SW480 (cell line): ENCODE data around the gene RPL11.
"Not testable (repeated sequence)": the region's sequence is repeated elsewhere in the genome, so short reads cannot be mapped to it uniquely, and the experiment has no call there.

ENCODE experiments used
- DNase-seq: peaks from one replicate; pipeline ENCODE4 v3.0.0-alpha.2; 2016; ENCODE audit warnings: low spot score

Gene RPL11

GRCh38 chr1:23685197-23685596 lies 6.4 kb upstream of the RPL11 start:
- DNase-seq, result not testable (repeated sequence)

- not testable (repeated sequence) for DNase-seq
Observed at GRCh38 chr1:23687680-23688079, 3.9 kb upstream of the RPL11 start.

GRCh38 chr1:23688281-23688680 lies 3.3 kb upstream of the RPL11 start:
- not testable (repeated sequence) for DNase-seq

GRCh38 chr1:23692308-23692871 lies 784 bp downstream of the RPL11 start:
- DNase-seq, result no peak

GRCh38 chr1:23693599-23693998 lies 2.0 kb downstream of the RPL11 start:
- DNase-seq, result no peak

GRCh38 chr1:23694371-23694770 lies 2.8 kb downstream of the RPL11 start:
- no peak for DNase-seq

- DNase-seq, result no peak
Observed at GRCh38 chr1:23695667-23696066, 4.1 kb downstream of the RPL11 start.

- DNase-seq, result no peak
Observed at GRCh38 chr1:23696335-23696989, 4.9 kb downstream of the RPL11 start.

GRCh38 chr1:23698466-23698865 lies 6.9 kb downstream of the RPL11 start:
- no peak for DNase-seq

GRCh38 chr1:23699280-23700179 lies 7.9 kb downstream of the RPL11 start:
- no peak for DNase-seq

GRCh38 chr1:23701310-23701709 lies 9.7 kb downstream of the RPL11 start:
- no peak for DNase-seq

- no peak for DNase-seq
Observed at GRCh38 chr1:23701996-23702395, 10.4 kb downstream of the RPL11 start.

- DNase-seq, result no peak
Observed at GRCh38 chr1:23704834-23705495, 13.4 kb downstream of the RPL11 start.

- no peak for DNase-seq
Observed at GRCh38 chr1:23709229-23709628, 17.6 kb downstream of the RPL11 start.

GRCh38 chr1:23718482-23718881 lies 26.9 kb downstream of the RPL11 start:
- peak; percentile 68 for DNase-seq

GRCh38 chr1:23719162-23719820 lies 27.7 kb downstream of the RPL11 start:
- DNase-seq, result no peak

- no peak for DNase-seq
Observed at GRCh38 chr1:23720256-23720995, 28.8 kb downstream of the RPL11 start.

GRCh38 chr1:23722652-23723051 lies 31.0 kb downstream of the RPL11 start:
- DNase-seq, result no peak

- no peak for DNase-seq
Observed at GRCh38 chr1:23726686-23727085, 35.1 kb downstream of the RPL11 start.

GRCh38 chr1:23727362-23727811 lies 35.8 kb downstream of the RPL11 start:
- DNase-seq, result no peak
